Hematopoietic multipotent progenitor cell (in vitro differentiated cells): ENCODE measurements around the gene MAGEA4. TPM values are rescaled to one million over a fixed set of nuclear protein-coding genes. Genes with fewer than 3 reads are reported as not detected.

Experiments
- DNase-seq, 3 donors: peaks; one replicate each; pipeline ENCODE4 v3.0.0-alpha.2; 2011 to 2015; ENCODE audit warnings: low read depth in 2 of 3, low spot score in 2 of 3
- total RNA-seq: library from RNA; depleted of rRNA; stranded (reverse); fragments of >200 nt; gene quantifications from one replicate; pipeline ENCODE4 v1.2.3, GENCODE V29; 2012

Gene MAGEA4
- total RNA-seq, 1 donor, result not detected

- DNase-seq, result no peak
These were observed 10.0 kb downstream of the MAGEA4 start for GRCh38 chrX:151922692-151923091.

DNA sequence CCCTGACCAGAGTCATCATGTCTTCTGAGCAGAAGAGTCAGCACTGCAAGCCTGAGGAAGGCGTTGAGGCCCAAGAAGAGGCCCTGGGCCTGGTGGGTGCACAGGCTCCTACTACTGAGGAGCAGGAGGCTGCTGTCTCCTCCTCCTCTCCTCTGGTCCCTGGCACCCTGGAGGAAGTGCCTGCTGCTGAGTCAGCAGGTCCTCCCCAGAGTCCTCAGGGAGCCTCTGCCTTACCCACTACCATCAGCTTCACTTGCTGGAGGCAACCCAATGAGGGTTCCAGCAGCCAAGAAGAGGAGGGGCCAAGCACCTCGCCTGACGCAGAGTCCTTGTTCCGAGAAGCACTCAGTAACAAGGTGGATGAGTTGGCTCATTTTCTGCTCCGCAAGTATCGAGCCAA, 11.0 kb downstream of the MAGEA4 start:
- DNase-seq, result no peak

- no peak for DNase-seq
These were observed 16.4 kb downstream of the MAGEA4 start for GRCh38 chrX:151929126-151929525.

- no peak for DNase-seq
These were observed 22.7 kb downstream of the MAGEA4 start for GRCh38 chrX:151935358-151935757.

DNA sequence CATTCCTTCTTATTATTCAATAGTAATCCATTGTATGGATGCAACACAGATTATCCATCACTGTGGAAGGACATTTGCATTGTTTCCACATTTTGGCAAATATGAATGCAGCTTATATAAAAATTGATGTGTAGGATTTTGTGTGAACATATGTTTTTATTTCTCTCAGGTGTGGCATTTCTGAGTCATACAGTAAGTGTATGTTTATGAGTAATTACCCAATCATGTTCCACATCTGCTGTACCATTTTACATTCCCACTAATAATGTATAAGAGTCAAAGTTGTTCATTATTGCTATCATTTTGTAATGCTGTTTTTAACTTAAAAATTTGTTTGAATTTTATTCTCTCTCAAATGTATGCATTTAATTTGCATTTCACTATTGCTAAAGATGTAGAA, 25.5 kb downstream of the MAGEA4 start:
- DNase-seq, result no peak

DNA sequence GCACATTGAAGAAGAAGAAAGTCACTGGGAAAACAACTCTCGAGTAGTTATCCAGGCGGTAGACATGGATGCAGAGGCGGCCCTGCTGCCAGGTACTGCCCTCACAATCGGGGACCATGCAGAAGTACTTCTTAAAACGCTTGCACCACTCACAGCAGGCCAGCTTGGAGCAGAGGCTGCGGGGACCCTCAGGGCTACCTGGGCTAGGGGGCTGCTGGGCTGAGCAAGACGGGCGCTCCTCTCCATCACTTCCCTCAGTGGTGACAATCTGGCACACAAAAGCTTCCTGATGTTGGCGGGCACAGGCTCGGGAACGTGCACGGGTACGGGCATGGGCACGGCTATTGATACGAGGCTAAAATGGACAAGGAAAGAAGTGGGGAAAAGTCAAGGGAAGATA, 42.0 kb downstream of the MAGEA4 start:
- DNase-seq, result no peak

DNA sequence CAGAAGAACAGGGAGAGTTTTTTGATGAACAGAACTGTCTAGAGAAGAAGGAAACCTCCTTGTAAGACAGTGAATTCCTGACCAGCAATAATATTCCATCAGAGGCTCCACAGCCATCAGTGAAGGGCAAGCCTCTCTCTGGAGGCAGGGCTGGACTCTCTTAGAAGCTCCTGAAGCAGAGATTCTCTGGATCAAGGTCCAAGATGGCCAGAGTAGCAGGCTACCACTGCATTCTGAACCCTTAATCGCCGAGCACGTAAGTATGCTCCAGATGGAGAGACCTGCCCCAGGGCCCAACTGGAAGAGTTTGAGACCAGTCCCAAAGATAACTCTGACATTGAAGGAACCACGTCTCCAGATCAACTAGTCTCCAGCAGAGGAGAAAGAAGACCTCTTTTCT, 45.4 kb downstream of the MAGEA4 start:
- DNase-seq, result no peak

DNA sequence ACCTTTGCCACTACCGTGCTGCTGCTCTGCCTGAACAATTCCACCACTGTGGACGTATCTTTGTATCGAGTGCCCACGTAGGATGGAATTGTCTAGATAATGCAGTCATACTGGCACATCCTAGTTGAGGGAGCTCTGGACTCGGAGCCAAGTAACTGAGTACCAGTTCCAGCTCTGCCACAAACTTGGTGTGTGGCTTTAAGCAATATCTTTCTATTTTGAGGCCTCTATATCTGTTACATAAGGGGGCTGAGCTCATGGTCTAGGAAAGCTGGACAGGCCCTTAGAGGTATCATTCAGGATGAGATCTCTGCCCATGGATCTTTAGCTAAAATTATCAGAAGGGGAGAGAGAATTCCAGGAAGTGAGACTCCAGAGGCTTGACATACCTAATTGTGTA, 49.3 kb downstream of the MAGEA4 start:
- no peak for DNase-seq

GRCh38 chrX:151966236-151966635, 53.5 kb downstream of the MAGEA4 start:
- DNase-seq, result no peak

GRCh38 chrX:151970027-151970426, 57.3 kb downstream of the MAGEA4 start:
- no peak for DNase-seq

GRCh38 chrX:151970661-151971060, 58.0 kb downstream of the MAGEA4 start:
- no peak for DNase-seq

DNA sequence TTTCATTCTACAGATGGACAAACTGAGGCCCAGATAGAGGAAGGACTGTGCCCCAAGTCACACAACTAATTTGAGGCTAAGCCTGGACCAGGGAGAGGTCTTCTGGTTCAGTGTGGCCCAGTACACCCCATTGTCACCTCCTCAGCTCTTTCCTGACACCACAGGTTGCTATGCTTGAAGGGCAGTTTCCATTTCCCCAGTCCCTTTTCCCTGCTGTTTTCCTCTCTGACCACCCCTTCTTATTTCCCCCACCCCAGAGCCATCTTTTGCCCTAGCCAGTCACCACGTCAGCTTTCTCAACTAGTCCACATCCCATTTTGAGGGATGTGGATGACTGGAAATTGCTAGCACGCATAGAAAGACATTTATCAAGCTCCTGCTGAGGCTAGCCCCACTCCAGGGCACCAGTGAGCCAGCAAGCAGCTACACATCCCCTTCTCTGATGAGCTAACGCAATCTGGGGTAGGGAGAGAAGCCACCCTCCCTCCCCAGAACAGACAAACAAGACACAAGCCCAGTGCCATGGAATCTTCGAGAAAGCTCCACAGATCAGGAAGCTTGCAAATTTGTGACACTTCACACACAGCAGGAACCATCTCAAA, 60.5 kb downstream of the MAGEA4 start:
- no peak for DNase-seq

- no peak for DNase-seq
These were observed 61.2 kb downstream of the MAGEA4 start for GRCh38 chrX:151973851-151974335.

Other genes starting within 250 kb of the MAGEA4 start
- gene PRRG3, start 217.4 kb upstream of the MAGEA4 start, total RNA-seq, result not detected
- not detected for gene FATE1, start 196.9 kb upstream of the MAGEA4 start, total RNA-seq
- not detected for gene CNGA2, start 178.1 kb upstream of the MAGEA4 start, total RNA-seq
- under 0.01 TPM for gene GABRE, start 61.8 kb downstream of the MAGEA4 start, total RNA-seq
- not detected for gene MAGEA10, start 225.7 kb downstream of the MAGEA4 start, total RNA-seq